Neural progenitor cell (in vitro differentiated cells): Measurements from ENCODE around the gene MYO7B. TPM values are rescaled to one million over a fixed set of nuclear protein-coding genes. Genes with fewer than 3 reads are reported as not detected.

Experiments
- DNase-seq: peaks from one replicate; pipeline ENCODE4 v3.0.0-alpha.2; 2016; ENCODE audit warnings: low spot score
- H2AFZ ChIP-seq: fragments of 200-600 bp; sonication (generic); replicated peaks from 2 replicates; pipeline ENCODE4 v1.6.1; 2016; ENCODE audit warnings: antibody characterized with exemption
- H3F3A ChIP-seq: fragments of 200-600 bp; sonication (generic); 2 replicates; pipeline ENCODE4 v1.6.1; 2016; ENCODE audit warnings: antibody characterized with exemption, low read depth
- H3K27ac ChIP-seq: fragments of 200-600 bp; sonication (generic); 2 replicates; pipeline ENCODE4 v1.5.1; 2016; ENCODE audit warnings: mild to moderate bottlenecking
- H3K27me3 ChIP-seq: fragments of 200-600 bp; sonication (generic); 2 replicates; pipeline ENCODE4 v1.6.1; 2016; ENCODE audit warnings: mild to moderate bottlenecking, moderate library complexity
- H3K36me3 ChIP-seq: fragments of 200-600 bp; sonication (generic); 2 replicates; pipeline ENCODE4 v1.5.1; 2016
- H3K4me1 ChIP-seq: fragments of 200-600 bp; sonication (generic); 2 replicates; pipeline ENCODE4 v1.6.1; 2016; ENCODE audit warnings: mixed run types
- H3K4me2 ChIP-seq: fragments of 200-600 bp; sonication (generic); 2 replicates; pipeline ENCODE4 v1.6.1; 2016
- H3K4me3 ChIP-seq: fragments of 200-600 bp; sonication (generic); 2 replicates; pipeline ENCODE4 v1.5.1; 2016
- H3K79me2 ChIP-seq: fragments of 200-600 bp; sonication (generic); 2 replicates; pipeline ENCODE4 v1.6.1; 2016; ENCODE audit warnings: low read depth
- H3K9ac ChIP-seq: fragments of 200-600 bp; sonication (generic); 2 replicates; pipeline ENCODE4 v1.6.1; 2016
- H3K9me3 ChIP-seq: fragments of 200-600 bp; sonication (generic); 2 replicates; pipeline ENCODE4 v1.5.1; 2016; ENCODE audit warnings: low read depth
- H4K20me1 ChIP-seq: fragments of 200-600 bp; sonication (generic); 2 replicates; pipeline ENCODE4 v1.6.1; 2016; ENCODE audit warnings: low read depth
- H3K27ac Mint-ChIP-seq: 3 replicates; pipeline ENCODE4 v1.8.0; 2021; ENCODE audit warnings: mixed read lengths
- H3K27me3 Mint-ChIP-seq: 2 replicates; pipeline ENCODE4 v1.8.0; 2022; ENCODE audit warnings: low read depth, mild to moderate bottlenecking, inconsistent platforms, moderate library complexity, mixed read lengths; ENCODE audit not compliant: insufficient read depth
- H3K36me3 Mint-ChIP-seq: 3 replicates; pipeline ENCODE4 v1.8.0; 2021; ENCODE audit warnings: mixed read lengths
- H3K4me1 Mint-ChIP-seq: 3 replicates; pipeline ENCODE4 v1.8.0; 2021; ENCODE audit warnings: mixed read lengths
- H3K4me3 Mint-ChIP-seq: 3 replicates; pipeline ENCODE4 v1.8.0; 2021; ENCODE audit warnings: mild to moderate bottlenecking, moderate library complexity, mixed read lengths
- H3K9me3 Mint-ChIP-seq: 3 replicates; pipeline ENCODE4 v1.8.0; 2020; ENCODE audit warnings: mixed read lengths
- EZH2 ChIP-seq: fragments of 200-600 bp; sonication (generic); IDR thresholded peaks from 2 replicates; pipeline ENCODE4 v1.6.1; 2017; ENCODE audit warnings: antibody characterized with exemption, mild to moderate bottlenecking, moderate library complexity
- EZH2phosphoT487 ChIP-seq: fragments of 200-600 bp; sonication (generic); IDR thresholded peaks from 2 replicates; pipeline ENCODE4 v1.6.1; 2017; ENCODE audit warnings: antibody characterized with exemption
- total RNA-seq: library from RNA; depleted of rRNA; stranded (reverse); fragments of >200 nt; gene quantifications from 2 replicates; pipeline ENCODE4 v1.2.3, GENCODE V29; 2015; ENCODE audit warnings: low replicate concordance
- TF ChIP-seq, protein P1 (sequence below): fragments of 200-600 bp; sonication (generic); IDR thresholded peaks from 2 replicates; pipeline ENCODE4 v1.5.1; 2017; ENCODE audit warnings: antibody characterized with exemption, mild to moderate bottlenecking

MYO7B gene
- total RNA-seq, 1 donor from 2014 or later = not detected

GRCh38 chr2:127575941-127576432, 40.5 kb downstream of the MYO7B start:
- no peaks in the 10 kb centered on the region for H3F3A ChIP-seq
- DNase-seq = no peak
- H3K4me1 Mint-ChIP-seq = no peaks in the 10 kb centered on the region
- no peaks in the 10 kb centered on the region for H3K36me3 Mint-ChIP-seq
- no peak overlapping the region for H3K4me3 Mint-ChIP-seq
- peaks cover 10% of the 10 kb centered on the region for H3K27me3 Mint-ChIP-seq
- H3K79me2 ChIP-seq = no peaks in the 10 kb centered on the region
- no peak overlapping the region for H2AFZ ChIP-seq
- no peak overlapping the region for H3K4me2 ChIP-seq
- no peaks in the 10 kb centered on the region for H3K4me1 ChIP-seq
- H4K20me1 ChIP-seq = no peaks in the 10 kb centered on the region
- H3K9ac ChIP-seq = no peak overlapping the region
- no peaks in the 10 kb centered on the region for H3K9me3 ChIP-seq
- H3K9me3 Mint-ChIP-seq = no peaks in the 10 kb centered on the region
- no peaks in the 10 kb centered on the region for H3K27me3 ChIP-seq
- TF ChIP-seq EZH2 (no peak), EZH2phosphoT487 (no peak)
- TF ChIP-seq, protein P1, sequence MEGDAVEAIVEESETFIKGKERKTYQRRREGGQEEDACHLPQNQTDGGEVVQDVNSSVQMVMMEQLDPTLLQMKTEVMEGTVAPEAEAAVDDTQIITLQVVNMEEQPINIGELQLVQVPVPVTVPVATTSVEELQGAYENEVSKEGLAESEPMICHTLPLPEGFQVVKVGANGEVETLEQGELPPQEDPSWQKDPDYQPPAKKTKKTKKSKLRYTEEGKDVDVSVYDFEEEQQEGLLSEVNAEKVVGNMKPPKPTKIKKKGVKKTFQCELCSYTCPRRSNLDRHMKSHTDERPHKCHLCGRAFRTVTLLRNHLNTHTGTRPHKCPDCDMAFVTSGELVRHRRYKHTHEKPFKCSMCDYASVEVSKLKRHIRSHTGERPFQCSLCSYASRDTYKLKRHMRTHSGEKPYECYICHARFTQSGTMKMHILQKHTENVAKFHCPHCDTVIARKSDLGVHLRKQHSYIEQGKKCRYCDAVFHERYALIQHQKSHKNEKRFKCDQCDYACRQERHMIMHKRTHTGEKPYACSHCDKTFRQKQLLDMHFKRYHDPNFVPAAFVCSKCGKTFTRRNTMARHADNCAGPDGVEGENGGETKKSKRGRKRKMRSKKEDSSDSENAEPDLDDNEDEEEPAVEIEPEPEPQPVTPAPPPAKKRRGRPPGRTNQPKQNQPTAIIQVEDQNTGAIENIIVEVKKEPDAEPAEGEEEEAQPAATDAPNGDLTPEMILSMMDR = no peak
- H3K27ac ChIP-seq = no peak overlapping the region
- no peak overlapping the region for H3K4me3 ChIP-seq
- H3K36me3 ChIP-seq = no peaks in the 10 kb centered on the region
- no peak overlapping the region for H3K27ac Mint-ChIP-seq

DNA sequence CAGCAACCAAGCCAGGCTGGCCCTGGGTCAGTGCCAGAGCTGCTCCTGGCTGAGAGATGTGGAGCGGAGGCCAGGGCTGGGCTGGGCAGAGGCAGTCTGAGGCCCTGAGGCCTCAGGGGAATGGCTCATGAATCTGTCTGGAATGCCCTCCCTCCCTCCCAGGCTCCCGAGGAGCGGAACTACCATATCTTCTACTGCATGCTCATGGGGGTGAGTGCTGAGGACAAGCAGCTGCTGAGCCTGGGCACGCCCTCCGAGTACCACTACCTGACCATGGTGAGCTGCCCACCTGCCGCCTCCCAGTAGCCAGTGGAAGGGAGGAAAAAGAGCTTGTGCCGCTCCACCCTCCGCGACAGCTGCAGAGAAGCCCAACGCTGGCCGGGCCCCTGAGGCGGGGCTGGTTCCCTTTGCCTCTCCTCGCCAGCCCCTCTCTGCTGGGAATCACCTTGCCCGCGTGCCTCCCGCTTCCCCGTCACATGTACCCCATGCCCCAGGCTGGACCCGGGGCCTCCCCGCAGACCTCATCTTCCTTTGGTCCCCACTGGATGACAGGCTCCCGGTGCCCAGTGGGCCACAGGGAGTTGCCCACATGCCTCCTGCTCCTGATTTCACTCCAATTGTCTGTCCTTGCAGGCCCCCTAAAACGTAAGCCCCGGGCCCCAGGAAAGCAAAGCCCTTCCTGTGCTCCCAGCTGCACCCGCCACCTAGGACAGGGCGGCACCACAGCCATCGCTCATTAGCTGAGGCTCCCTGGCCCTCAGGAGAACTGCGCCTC, 41.1 kb downstream of the MYO7B start:
- TF ChIP-seq, protein P1 = no peak
- Histone ChIP-seq H2AFZ (no peak overlapping the region), H3K36me3 (no peaks in the 10 kb centered on the region), H3K4me2 (no peak overlapping the region), H4K20me1 (no peaks in the 10 kb centered on the region), H3K9ac (no peak overlapping the region), H3K27ac (no peak overlapping the region), H3K4me1 (no peaks in the 10 kb centered on the region), H3K79me2 (no peaks in the 10 kb centered on the region), H3F3A (no peaks in the 10 kb centered on the region), H3K27me3 (no peaks in the 10 kb centered on the region), H3K4me3 (no peak overlapping the region), H3K9me3 (no peaks in the 10 kb centered on the region)
- Mint-ChIP-seq H3K27ac (no peak overlapping the region), H3K4me1 (no peaks in the 10 kb centered on the region), H3K4me3 (peak overlapping the region; percentile 15), H3K27me3 (peaks cover 10% of the 10 kb centered on the region), H3K36me3 (no peaks in the 10 kb centered on the region), H3K9me3 (no peaks in the 10 kb centered on the region)
- DNase-seq = no peak

DNA sequence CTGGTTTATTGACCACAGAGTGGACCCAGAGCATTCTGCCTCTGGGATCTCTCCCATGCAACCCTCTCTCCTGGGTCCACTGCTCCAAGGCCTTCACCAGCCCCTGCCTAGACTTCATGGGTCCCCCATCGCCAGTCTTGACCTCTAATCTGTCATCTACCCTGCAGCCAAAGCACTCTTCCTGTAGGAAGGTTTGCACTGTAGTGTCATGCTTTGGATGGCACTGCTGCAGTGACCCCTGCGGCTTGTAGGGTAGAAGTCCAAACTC, 41.7 kb downstream of the MYO7B start:
- Histone ChIP-seq H3K4me3 (no peak overlapping the region), H3K79me2 (no peaks in the 10 kb centered on the region), H2AFZ (no peak overlapping the region), H3K4me2 (no peak overlapping the region), H3F3A (no peaks in the 10 kb centered on the region), H3K27me3 (no peaks in the 10 kb centered on the region), H4K20me1 (no peaks in the 10 kb centered on the region), H3K9me3 (no peaks in the 10 kb centered on the region), H3K36me3 (no peaks in the 10 kb centered on the region), H3K9ac (no peak overlapping the region), H3K4me1 (no peaks in the 10 kb centered on the region), H3K27ac (no peak overlapping the region)
- Mint-ChIP-seq H3K27me3 (peaks cover 11% of the 10 kb centered on the region), H3K27ac (no peak overlapping the region), H3K36me3 (no peaks in the 10 kb centered on the region), H3K4me3 (peak overlapping the region; percentile 15), H3K4me1 (no peaks in the 10 kb centered on the region), H3K9me3 (no peaks in the 10 kb centered on the region)
- TF ChIP-seq EZH2phosphoT487 (no peak), EZH2 (no peak)
- TF ChIP-seq, protein P1 = no peak
- no peak for DNase-seq
